IMR-90 (cell line): ENCODE measurements around the gene ATP13A2.

Experiments
- BHLHE40 ChIP-seq: fragments of 150-350 bp; IDR thresholded peaks from 2 replicates; pipeline ENCODE4 v1.6.1; 2016; ENCODE audit warnings: mild to moderate bottlenecking, low read depth, low read length
- CTCF ChIP-seq: conservative IDR thresholded peaks from 2 replicates; pipeline ENCODE4 v1.5.1; 2012; ENCODE audit warnings: mild to moderate bottlenecking, low read depth, low read length, improper control_type of control experiment
- ELK1 ChIP-seq: fragments of 150-350 bp; IDR thresholded peaks from 2 replicates; pipeline ENCODE4 v1.6.1; 2016; ENCODE audit warnings: low read depth, mild to moderate bottlenecking, low read length, moderate library complexity, borderline replicate concordance
- FOS ChIP-seq: fragments of 150-350 bp; IDR thresholded peaks from 2 replicates; pipeline ENCODE4 v1.6.1; 2016; ENCODE audit warnings: low read depth, low read length
- MAFK ChIP-seq: IDR thresholded peaks from 2 replicates; pipeline ENCODE4 v1.6.1; 2012; ENCODE audit warnings: low read depth, low read length, improper control_type of control experiment
- NFE2L2 ChIP-seq: fragments of 150-350 bp; IDR thresholded peaks from 2 replicates; pipeline ENCODE4 v1.6.1; 2016; ENCODE audit warnings: low read depth, mild to moderate bottlenecking, low read length
- POLR2A ChIP-seq: IDR thresholded peaks from 2 replicates; pipeline ENCODE4 v1.6.1; 2012; ENCODE audit warnings: mild to moderate bottlenecking, low read depth, low read length
- RAD21 ChIP-seq: IDR thresholded peaks from 2 replicates; pipeline ENCODE4 v1.6.1; 2012; ENCODE audit warnings: low read length, improper control_type of control experiment
- SMC3 ChIP-seq: fragments of 150-350 bp; IDR thresholded peaks from 2 replicates; pipeline ENCODE4 v1.6.1; 2016; ENCODE audit warnings: low read depth, mild to moderate bottlenecking, antibody characterized with exemption, low read length, moderate library complexity

GRCh38 chr1:16965486-16966067 is 46.2 kb downstream of the ATP13A2 start:
- TF ChIP-seq MAFK: no peak
- no peak for TF ChIP-seq POLR2A
- no peak for TF ChIP-seq CTCF
- no peak for TF ChIP-seq ELK1
- TF ChIP-seq RAD21: no peak
- no peak for TF ChIP-seq NFE2L2
- TF ChIP-seq BHLHE40: no peak
- no peak for TF ChIP-seq FOS
- no peak for TF ChIP-seq SMC3
